ENCODE data around the gene ANKIB1.

DNA sequence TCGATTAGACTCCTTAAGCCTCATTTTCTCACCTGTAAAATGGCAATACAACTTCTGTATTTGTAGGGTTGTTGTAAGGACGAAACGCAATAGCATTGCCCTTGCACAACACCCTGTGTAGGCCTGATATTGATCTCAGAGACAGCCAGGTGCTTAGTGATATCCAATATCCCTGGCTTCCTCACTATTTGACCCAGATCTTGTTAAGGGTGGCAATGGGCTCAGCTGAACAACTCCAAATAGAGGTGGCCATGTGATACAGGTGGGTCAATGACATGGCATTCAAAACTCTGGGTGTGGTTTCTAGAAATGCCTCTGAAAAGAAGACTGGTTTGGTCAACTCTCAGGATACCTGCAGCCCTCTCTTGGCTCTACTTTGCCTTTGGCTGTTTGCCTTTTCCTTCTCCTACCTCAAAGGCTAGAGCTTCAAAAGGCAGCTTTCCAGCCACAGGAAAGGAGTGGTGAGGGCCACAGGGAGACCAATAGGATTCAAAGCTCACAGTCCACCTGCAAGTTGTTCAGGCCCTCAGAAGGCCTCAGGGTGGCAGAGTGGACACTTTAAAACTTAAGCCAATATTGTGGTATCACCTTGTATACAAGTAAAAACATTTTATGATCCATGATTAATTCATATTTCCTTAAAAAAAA is 186.6 kb downstream of the ANKIB1 start:
- no peak for TF ChIP-seq CTCF (conservative IDR thresholded peaks at IDR 0.05; ENCODE audit: low read length)
- no peak for TF ChIP-seq EZH2phosphoT487 (IDR thresholded peaks at IDR 0.05; ENCODE audit: borderline replicate concordance, low read depth, low read length)

Data from OCI-LY7 (cell line).